K562 (cell line): ENCODE results near the gene MCM6. TPM values are rescaled to one million over a fixed set of nuclear protein-coding genes. Genes with fewer than 3 reads are reported as not detected.
A peak's percentile ranks its signal among the peaks of the same experiment; 100 is the strongest.

Experiments used
- ATAC-seq: fragments of 200-7000 bp; cut with Tn5 transposase; 3 replicates; pipeline ENCODE4 v1.9.1; 2020; ENCODE audit warnings: moderate library complexity
- BruUV-seq: library from RNA; stranded (reverse); fragments of 400-500 nt; replicated peaks from 2 replicates; lab custom pipeline; 2021; lab: Mats Ljungman, UMichigan
- CTCF ChIA-PET: fragments of 300-600 bp; formaldehyde crosslinking; extraction: SDS; loops from one replicate; lab custom pipeline; 2021; ENCODE audit warnings: low intra/inter-chr PET ratio; lab: Yijun Ruan, JAX
- POLR2A ChIA-PET: fragments of 300-600, 350-650 bp; sonication (Branson Sonifier 250); formaldehyde crosslinking; extraction: SDS; loops from one replicate; lab custom pipeline; 2021; ENCODE audit warnings: antibody characterized with exemption, inconsistent platforms; lab: Yijun Ruan, JAX
- DNase-seq, 4 experiments: peaks; one replicate each; pipeline versions ENCODE4 v3.0.0 to v3.0.0-alpha.2; 2011 to 2018; ENCODE audit warnings: low spot score in 3 of 4, mixed read lengths in 3 of 4; ENCODE audit errors: extremely low read depth in 1 of 4
- FAIRE-seq: peaks from 2 replicates; lab custom pipeline; 2011; peaks lifted over from hg19 to GRCh38; lab: Jason Lieb, UNC
- H2AFZ ChIP-seq: 2 replicates; pipeline ENCODE4 v1.6.0; 2011; ENCODE audit warnings: low read depth, low read length, control low read depth, inconsistent platforms
- H3K27ac ChIP-seq: fragments of 200-600 bp; 3 replicates; pipeline ENCODE4 v1.8.0; 2011; ENCODE audit warnings: low read depth, mild to moderate bottlenecking, control low read depth, inconsistent platforms, low read length, moderate library complexity, mixed read lengths; ENCODE audit errors: extremely low read depth
- H3K27me3 ChIP-seq, 2 experiments: fragments of 300-600 bp in 1 of 2; 2 replicates in 1 of 2; 3 replicates in 1 of 2; pipeline versions ENCODE4 v1.6.0 to v1.8.0; 2011; ENCODE audit warnings: inconsistent platforms in 2 of 2, low read length in 2 of 2, mild to moderate bottlenecking in 1 of 2, mixed read lengths in 1 of 2, moderate library complexity in 1 of 2; ENCODE audit not compliant: control insufficient read depth in 2 of 2, insufficient read depth in 2 of 2
- H3K36me3 ChIP-seq: fragments of 300-600 bp; 3 replicates; pipeline ENCODE4 v1.8.0; 2011; ENCODE audit warnings: mild to moderate bottlenecking, low read length, inconsistent platforms; ENCODE audit not compliant: control insufficient read depth, insufficient read depth
- H3K4me1 ChIP-seq, 2 experiments: fragments of 200-600 bp in 1 of 2; replicated peaks in 1 of 2; 2 replicates in 1 of 2; 3 replicates in 1 of 2; pipeline versions ENCODE4 v1.5.1 to v1.8.0; 2011; ENCODE audit warnings: inconsistent platforms in 2 of 2, low read length in 2 of 2, mild to moderate bottlenecking in 1 of 2, mixed read lengths in 1 of 2, moderate library complexity in 1 of 2; ENCODE audit not compliant: control insufficient read depth in 2 of 2, insufficient read depth in 2 of 2
- H3K4me2 ChIP-seq: 2 replicates; pipeline ENCODE4 v1.6.1; 2011; ENCODE audit warnings: low read length, control low read depth, inconsistent platforms, mixed read lengths; ENCODE audit not compliant: insufficient read depth
- H3K4me3 ChIP-seq: fragments of 200-600 bp; sonication (generic), shearing (Covaris generic); 2 replicates; pipeline ENCODE4 v1.5.1; 2016; ENCODE audit warnings: control low read depth, inconsistent platforms
- H3K79me2 ChIP-seq: fragments of 200-600 bp; 3 replicates; pipeline ENCODE4 v1.8.0; 2011; ENCODE audit warnings: low read length, inconsistent platforms; ENCODE audit not compliant: control insufficient read depth, insufficient read depth
- H3K9ac ChIP-seq, 2 experiments: 2 replicates each; pipeline versions ENCODE4 v1.6.0 to v1.6.1; 2011; ENCODE audit warnings: low read depth in 2 of 2, low read length in 2 of 2, control low read depth in 1 of 2, inconsistent platforms in 1 of 2, mild to moderate bottlenecking in 1 of 2, mixed read lengths in 1 of 2; ENCODE audit not compliant: insufficient read depth in 1 of 2
- H3K9me1 ChIP-seq: one replicate; pipeline ENCODE4 v1.6.0; 2011; ENCODE audit warnings: inconsistent platforms, mild to moderate bottlenecking, low read length, moderate library complexity; ENCODE audit not compliant: control insufficient read depth, insufficient read depth
- H3K9me3 ChIP-seq: replicated peaks from 2 replicates; pipeline ENCODE4 v1.5.1; 2011; ENCODE audit warnings: low read depth, low read length, inconsistent platforms; ENCODE audit not compliant: control insufficient read depth, insufficient read depth
- H4K20me1 ChIP-seq: replicated peaks from 2 replicates; pipeline ENCODE4 v1.6.1; 2011; ENCODE audit warnings: low read length, inconsistent platforms, mixed read lengths; ENCODE audit not compliant: control insufficient read depth, insufficient read depth
- CAMTA2 ChIP-seq: fragments of 250-450 bp; sonication (Bioruptor Pico); conservative IDR thresholded peaks from 2 replicates; pipeline ENCODE4 v1.5.1; 2022
- KDM2B ChIP-seq: fragments of 250-450 bp; sonication (Bioruptor Pico); IDR thresholded peaks from 2 replicates; pipeline ENCODE4 v1.8.0; 2021; ENCODE audit warnings: mild to moderate bottlenecking, moderate library complexity
- NFE2 ChIP-seq: IDR thresholded peaks from 2 replicates; pipeline ENCODE4 v1.6.1; 2014; ENCODE audit warnings: antibody characterized with exemption, low read depth
- ZNF253 ChIP-seq: fragments of 250-450 bp; sonication (Bioruptor Pico); conservative IDR thresholded peaks from 2 replicates; pipeline ENCODE4 v1.6.1; 2021; ENCODE audit warnings: mild to moderate bottlenecking
- ZNF592 ChIP-seq: fragments of 450-650 bp; IDR thresholded peaks from 2 replicates; pipeline ENCODE4 v1.6.1; 2017; ENCODE audit warnings: antibody characterized with exemption, mild to moderate bottlenecking
- WGBS: fragments of 100-300 bp; shearing (Covaris generic); methylation state at CpG from one replicate; pipeline ENCODE4 v1.1.6; 2016; ENCODE audit warnings: low coverage, mixed read lengths; ENCODE audit not compliant: insufficient coverage; ENCODE audit errors: missing lambda C conversion rate; 5-methylcytosine and 5-hydroxymethylcytosine counted together
- in situ Hi-C: fragments of 300-500 bp; cut with MboI; formaldehyde crosslinking; loops from 4 replicates; pipeline ENCODE4 v1.15.0; 2018; ENCODE audit warnings: inconsistent platforms, mixed read lengths
- intact Hi-C: fragments of 100-400 bp; cut with micrococcal nuclease; formaldehyde crosslinking; loops from 2 replicates; pipeline ENCODE4 v1.14.2; 2022
- polyA plus RNA-seq, 8 experiments: library from polyadenylated mRNA; depleted of rRNA in 4 of 8; stranded (reverse) in 5 of 8; unstranded in 3 of 8; fragments of >200 nt; fragmentation: Nextera tagmentation in 2 of 8; fragmentation: Illumina TruSeq in 1 of 8; extraction: Ambion mirVana in 2 of 8; extraction: Trizol in 1 of 8; gene quantifications; 2 replicates each; pipeline versions ENCODE4 v1.2.1 to v1.2.3, GENCODE V29; 2011 to 2014; ENCODE audit warnings: inconsistent platforms in 1 of 8, missing spikeins in 1 of 8
- total RNA-seq, 7 experiments: library from RNA; depleted of rRNA in 6 of 7; stranded (reverse); fragments of >200 nt in 6 of 7; fragmentation: Illumina TruSeq in 2 of 7; extraction: Trizol in 2 of 7; gene quantifications; 2 replicates each; pipeline versions ENCODE4 v1.2.1 to v1.2.3, GENCODE V29; 2011 to 2021; ENCODE audit warnings: low replicate concordance in 1 of 7

MCM6 gene
- total and polyA plus RNA-seq, 9 of the 15 experiments (the other 6 are each of a cell fraction or from before 2014, with no cell fraction given): 42.6 to 133 (median 82.4) TPM

GRCh38 chr2:135840601-135841000, 35.6 kb downstream of the MCM6 start:
- Histone ChIP-seq H3K79me2 (no peaks in the 10 kb centered on the region), H3K4me2 (no peak overlapping the region), H3K9me1 (peaks cover 5% of the 10 kb centered on the region), H4K20me1 (no peaks in the 10 kb centered on the region), H3K27ac (no peak overlapping the region), H3K36me3 (peaks cover 57% of the 10 kb centered on the region), H3K27me3 (no peaks in the 10 kb centered on the region), H3K4me1 (no peaks in the 10 kb centered on the region)
- DNase-seq (no peak), ATAC-seq (no peak)
- 96% methylated on average over 2 of the region's 2 CpGs for WGBS
- CTCF ChIA-PET: no interaction called here
- in situ Hi-C loops: no loop called here
- intact Hi-C loops: no loop called here
- BruUV-seq: TSS peak; percentile 35
- POLR2A ChIA-PET: interaction anchor here (0.7 to 1.3 kb wide), 4 partner anchors 9 to 57 kb away, joined by 3 to 4 read pairs (median 3); no protein-coding TSS in a partner anchor
- TF ChIP-seq KDM2B (CRISPR knock-in tag) (no peak), ZNF253 (no peak), NFE2 (no peak)
- TF ChIP-seq, all 486 proteins: peak for 0
- no peak overlapping the region for H2AFZ ChIP-seq
- no peak overlapping the region for H3K4me3 ChIP-seq
- H3K9ac ChIP-seq: no peak overlapping the region
- peak; percentile 48 for FAIRE-seq
- H3K9me3 ChIP-seq: no peaks in the 10 kb centered on the region

- Histone ChIP-seq H3K4me3 (no peak overlapping the region), H2AFZ (no peak overlapping the region), H3K9me3 (no peaks in the 10 kb centered on the region), H3K4me1 (no peaks in the 10 kb centered on the region), H3K27me3 (no peaks in the 10 kb centered on the region), H3K4me2 (no peak overlapping the region), H3K79me2 (no peaks in the 10 kb centered on the region), H3K9ac (no peak overlapping the region), H4K20me1 (no peaks in the 10 kb centered on the region), H3K36me3 (peaks cover 49% of the 10 kb centered on the region), H3K9me1 (peaks cover 5% of the 10 kb centered on the region), H3K27ac (no peak overlapping the region)
- POLR2A ChIA-PET: interaction anchor here (1.3 kb wide), 2 partner anchors 10 to 43 kb away, joined by 3 to 4 read pairs; no protein-coding TSS in a partner anchor
- DNase-seq (no peak), ATAC-seq (peak; percentile 21; the same call in 1 of the 3 replicates), FAIRE-seq (no peak)
- 42% methylated on average over 2 of the region's 2 CpGs for WGBS
- intact Hi-C loops (no loop called here), in situ Hi-C loops (no loop called here)
- no TSS peak for BruUV-seq
- TF ChIP-seq CAMTA2 (CRISPR knock-in tag): no peak
- TF ChIP-seq ZNF592: no peak
- CTCF ChIA-PET: no interaction called here
Measured at GRCh38 chr2:135839713-135840112, 36.5 kb downstream of the MCM6 start.
